ENCODE data around the gene PDE4B.
"Not testable (repeated sequence)": the region's sequence is repeated elsewhere in the genome, so short reads cannot be mapped to it uniquely, and the experiment has no call there.

Gene PDE4B

GRCh38 chr1:65949933-65950332, 157.2 kb downstream of the PDE4B start:
- FAIRE-seq (no peak), DNase-seq (ENCODE audit: low spot score) (no peak)

GRCh38 chr1:65952696-65953095, 160.0 kb downstream of the PDE4B start:
- FAIRE-seq (no peak), DNase-seq (ENCODE audit: low spot score) (no peak)

- FAIRE-seq = no peak
- no peak for DNase-seq (ENCODE audit: low spot score)
Measured at GRCh38 chr1:65953170-65953569, 160.5 kb downstream of the PDE4B start.

GRCh38 chr1:65955071-65955470, 162.4 kb downstream of the PDE4B start:
- DNase-seq (ENCODE audit: low spot score) (no peak), FAIRE-seq (no peak)

- DNase-seq (ENCODE audit: low spot score) = no peak
Measured at GRCh38 chr1:65955503-65955902, 162.8 kb downstream of the PDE4B start.

GRCh38 chr1:65958561-65959350, 166.1 kb downstream of the PDE4B start:
- DNase-seq (ENCODE audit: low spot score) (peak; percentile 31), FAIRE-seq (no peak)

More at GRCh38 chr1:65955503-65955902, 162.8 kb downstream of the PDE4B start:
- FAIRE-seq = peak; percentile 9

- DNase-seq (ENCODE audit: low spot score) (no peak), FAIRE-seq (no peak)
Measured at GRCh38 chr1:65959896-65960567, 167.3 kb downstream of the PDE4B start.

GRCh38 chr1:65963156-65963888, 170.6 kb downstream of the PDE4B start:
- DNase-seq (ENCODE audit: low spot score) = no peak

GRCh38 chr1:65964123-65964522, 171.4 kb downstream of the PDE4B start:
- FAIRE-seq = no peak
- DNase-seq (ENCODE audit: low spot score) = no peak

More at GRCh38 chr1:65963156-65963888, 170.6 kb downstream of the PDE4B start:
- no peak for FAIRE-seq

GRCh38 chr1:65965112-65965996, 172.7 kb downstream of the PDE4B start:
- no peak for FAIRE-seq

GRCh38 chr1:65967492-65967891, 174.8 kb downstream of the PDE4B start:
- FAIRE-seq; DNase-seq (ENCODE audit: low spot score): not testable (repeated sequence)

More at GRCh38 chr1:65965112-65965996, 172.7 kb downstream of the PDE4B start:
- DNase-seq (ENCODE audit: low spot score) = no peak

GRCh38 chr1:65971547-65971946, 178.9 kb downstream of the PDE4B start:
- FAIRE-seq (no peak), DNase-seq (ENCODE audit: low spot score) (no peak)

- no peak for DNase-seq (ENCODE audit: low spot score)
- FAIRE-seq = no peak
Measured at GRCh38 chr1:65975708-65976107, 183.0 kb downstream of the PDE4B start.

GRCh38 chr1:65979136-65980044, 186.7 kb downstream of the PDE4B start:
- DNase-seq (ENCODE audit: low spot score) (peak; percentile 21), FAIRE-seq (no peak)

GRCh38 chr1:65980237-65980636, 187.5 kb downstream of the PDE4B start:
- FAIRE-seq = no peak
- DNase-seq (ENCODE audit: low spot score) = no peak

GRCh38 chr1:65983500-65983899, 190.8 kb downstream of the PDE4B start:
- FAIRE-seq = no peak
- DNase-seq (ENCODE audit: low spot score) = no peak

GRCh38 chr1:65985393-65986066, 192.8 kb downstream of the PDE4B start:
- no peak for FAIRE-seq
- DNase-seq (ENCODE audit: low spot score) = no peak

GRCh38 chr1:65986146-65986545, 193.5 kb downstream of the PDE4B start:
- FAIRE-seq (no peak), DNase-seq (ENCODE audit: low spot score) (no peak)

GRCh38 chr1:65990161-65990560, 197.5 kb downstream of the PDE4B start:
- FAIRE-seq = no peak
- no peak for DNase-seq (ENCODE audit: low spot score)
